GM21515 (cell line): Measurements from ENCODE around the gene ATF7.
"Not testable (repeated sequence)": the region's sequence is repeated elsewhere in the genome, so short reads cannot be mapped to it uniquely, and the experiment has no call there.

Source experiments
- ATAC-seq: cut with Tn5 transposase; IDR thresholded peaks from one replicate; pipeline ENCODE4 v1.9.1; 2021; ENCODE audit not compliant: unreplicated experiment

The ATF7 gene

DNA sequence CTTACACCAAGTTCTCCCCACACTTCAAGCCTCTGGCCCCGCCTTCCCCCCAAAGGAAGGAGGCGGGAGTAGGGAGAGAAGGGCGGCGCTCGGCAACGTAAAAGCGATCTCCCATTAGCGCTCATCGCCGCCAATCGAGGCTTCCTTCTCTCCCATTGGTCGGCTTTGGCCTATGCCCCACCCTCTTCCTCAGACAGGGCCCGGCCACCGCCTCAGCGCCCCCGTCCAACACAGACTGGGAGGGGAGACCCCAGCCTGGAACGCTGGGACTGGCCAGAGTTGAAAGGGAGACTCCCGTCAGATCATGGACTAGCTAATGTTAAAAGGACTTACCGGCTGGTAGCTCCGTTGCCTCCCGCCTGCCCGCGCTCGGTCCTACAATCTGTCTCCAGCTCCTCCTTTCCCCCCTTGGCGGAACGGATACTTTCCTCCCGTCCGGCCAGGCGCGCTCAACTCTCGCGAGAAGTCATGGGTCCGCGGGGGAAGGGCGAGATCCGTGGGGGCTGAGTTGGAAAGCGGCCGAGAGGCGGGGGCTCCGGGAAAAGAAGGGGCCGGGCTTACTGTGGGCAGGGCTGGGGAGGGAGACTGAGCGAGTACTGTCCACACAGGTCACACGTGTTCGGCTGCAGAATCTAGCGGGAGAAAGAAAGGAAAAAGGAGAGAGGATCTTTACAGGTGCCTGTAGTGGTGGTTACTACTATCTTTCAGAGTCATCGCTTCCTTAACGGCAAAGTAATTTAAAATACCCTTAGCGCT, at the start of gene ATF7:
Gene ATF7 (minus strand): TSS at position 437 of the 756 bp plus-strand sequence. CDS start 25,382 bp downstream, outside the sequence.
- peak; percentile 94 for ATAC-seq

DNA sequence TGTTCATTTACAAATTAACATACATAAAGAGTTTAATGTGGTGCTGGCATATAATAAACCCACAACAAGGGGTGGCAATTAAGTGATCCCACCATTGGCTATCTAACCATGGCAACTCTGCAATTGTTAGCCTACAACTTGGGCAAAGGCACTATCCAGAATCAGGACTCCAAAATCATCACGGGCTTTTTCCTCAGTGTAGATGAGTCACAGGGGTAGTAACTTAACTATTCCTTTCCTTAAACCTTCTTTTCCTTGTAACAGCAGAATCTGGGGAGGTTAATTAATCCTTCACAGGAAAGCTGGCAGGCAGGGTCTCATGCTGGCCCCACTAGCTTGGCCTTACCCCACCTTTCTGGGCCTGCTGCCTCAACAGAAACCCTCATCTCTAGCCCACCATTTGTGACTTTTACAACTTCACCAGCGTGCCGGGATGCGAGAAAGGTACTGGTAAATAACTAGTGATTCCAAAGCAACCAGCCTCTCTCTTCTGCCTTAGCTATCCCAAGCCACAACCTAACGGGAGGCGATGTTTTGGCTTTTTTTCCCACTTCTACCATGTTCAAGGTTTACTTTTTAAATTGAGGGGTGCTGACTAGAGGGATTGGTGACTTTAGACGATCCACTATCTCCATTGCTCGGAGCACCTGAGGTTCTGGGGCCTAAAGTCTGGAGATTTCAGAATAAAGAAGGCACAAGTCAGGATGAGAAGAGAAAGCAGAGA, 49.0 kb upstream of the ATF7 start:
- ATAC-seq: no peak

DNA sequence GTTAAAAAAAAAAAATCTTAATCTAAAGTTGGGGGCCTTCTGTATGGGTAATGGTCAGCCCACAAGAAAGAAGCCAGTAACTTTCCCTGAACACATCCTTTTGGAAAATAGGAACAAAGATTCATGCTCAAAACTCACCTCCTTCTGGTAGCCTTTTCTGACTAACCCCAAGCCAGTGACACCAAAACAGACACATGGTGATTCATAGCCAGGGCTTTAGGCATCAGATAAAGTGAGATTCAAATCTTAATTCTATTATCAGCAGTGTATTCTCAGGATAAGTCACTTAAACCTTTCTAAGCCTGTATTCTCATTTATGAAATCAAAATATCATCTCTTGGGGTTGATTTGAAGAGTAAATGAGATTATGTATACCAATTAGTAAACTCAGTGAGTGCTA, 44.8 kb upstream of the ATF7 start:
- ATAC-seq: no peak

DNA sequence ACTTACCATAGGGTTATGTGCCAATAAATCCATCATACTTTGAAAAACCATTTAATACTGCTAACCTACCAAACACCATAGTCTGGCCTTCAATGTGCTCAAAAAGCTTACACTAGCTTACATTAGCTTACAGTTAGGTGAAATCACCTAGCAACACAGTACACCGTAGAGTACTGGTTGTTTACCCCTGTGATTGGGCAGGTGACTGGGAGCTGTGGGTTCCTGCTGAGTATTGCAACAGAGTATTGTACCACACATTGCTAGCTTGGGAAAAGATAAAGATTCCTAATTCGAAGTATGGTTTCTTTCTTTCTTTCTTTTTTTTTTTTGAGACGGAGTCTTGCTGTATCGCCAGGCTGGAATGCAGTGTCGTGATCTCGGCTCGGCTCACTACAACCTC, 44.1 kb upstream of the ATF7 start:
- no peak for ATAC-seq

DNA sequence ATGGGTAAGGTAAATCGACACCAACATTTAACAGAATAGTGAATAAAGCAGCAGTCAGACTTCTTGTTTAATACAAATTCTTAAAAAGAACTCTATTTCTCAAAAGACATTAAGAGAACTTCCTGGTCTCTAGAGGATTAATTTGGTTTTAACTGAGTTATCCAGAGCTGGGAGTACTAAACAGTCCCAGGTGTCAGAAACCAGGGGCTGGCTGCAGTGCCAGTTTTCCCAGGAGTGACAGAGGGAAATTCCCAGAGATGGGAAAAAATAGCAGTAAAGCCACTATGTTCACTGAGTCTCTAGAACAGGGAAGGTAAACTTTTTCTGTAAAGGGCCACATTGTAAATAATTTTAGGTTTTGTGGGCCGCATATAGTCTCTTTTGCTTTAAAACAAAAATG, 40.9 kb upstream of the ATF7 start:
- ATAC-seq: no peak

- ATAC-seq: no peak
These were observed 38.8 kb upstream of the ATF7 start for GRCh38 chr12:53664936-53665335.

DNA sequence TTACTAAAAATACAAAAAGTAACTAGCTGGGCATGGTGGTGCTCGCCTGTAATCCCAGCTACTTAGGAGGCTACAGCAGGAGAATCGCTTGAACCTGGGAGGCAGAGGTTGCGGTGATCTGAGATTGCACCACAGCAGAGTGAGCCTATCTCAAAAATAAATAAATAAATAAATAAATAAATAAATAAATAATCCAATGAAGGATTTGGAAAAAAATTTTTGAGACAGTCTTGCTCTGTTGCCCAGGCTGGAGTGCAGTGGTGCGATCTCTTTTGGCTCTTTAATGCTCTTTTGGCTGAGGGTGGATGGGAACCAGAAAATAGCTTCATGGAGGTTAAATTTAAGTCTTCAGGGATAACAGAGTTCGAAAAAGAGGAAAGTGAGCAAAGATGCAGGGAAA, 38.0 kb upstream of the ATF7 start:
- no peak for ATAC-seq

- ATAC-seq: no peak
These were observed 33.9 kb upstream of the ATF7 start for GRCh38 chr12:53660041-53660440.

DNA sequence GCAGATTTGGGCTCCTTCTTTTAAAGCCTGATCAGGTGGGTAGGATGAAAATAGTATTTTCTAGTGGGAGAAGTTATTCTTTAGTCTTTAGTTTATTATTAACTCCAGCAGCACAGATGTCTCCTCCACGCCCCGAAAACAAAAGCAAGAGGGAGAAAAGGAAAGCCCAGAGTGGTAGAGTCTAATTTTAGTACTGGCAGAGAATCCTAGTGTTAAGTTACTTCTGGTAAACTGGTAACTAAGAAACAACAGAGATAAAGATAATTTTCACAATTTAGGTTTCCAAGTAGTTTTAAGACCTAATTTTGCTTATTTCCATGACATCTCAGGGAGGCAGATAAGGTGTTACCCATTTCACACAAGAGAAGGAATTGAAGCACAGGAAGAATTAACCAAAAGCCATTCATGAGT, 33.4 kb upstream of the ATF7 start:
- no peak for ATAC-seq

- ATAC-seq: no peak
These were observed 32.9 kb upstream of the ATF7 start for GRCh38 chr12:53659011-53659551.

DNA sequence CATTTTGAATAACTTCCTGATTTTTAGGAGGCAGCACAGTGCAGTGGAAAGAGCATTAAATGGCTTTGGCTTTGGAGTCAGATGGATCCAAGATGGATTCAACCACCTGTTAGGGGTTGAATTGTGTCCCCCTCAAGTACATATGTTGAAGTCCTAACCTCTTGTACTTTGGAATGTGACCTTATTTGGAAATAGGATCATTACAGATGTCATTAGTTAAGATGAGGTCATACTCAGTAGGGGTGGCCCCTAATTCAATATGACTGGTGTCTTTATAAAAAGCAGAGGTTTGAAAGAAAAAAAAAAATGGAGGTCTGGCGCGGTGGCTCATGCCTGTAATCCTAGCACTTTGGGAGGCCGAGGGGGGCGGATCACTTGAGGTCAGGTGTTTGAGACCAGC, 30.9 kb upstream of the ATF7 start:
- ATAC-seq: no peak

GRCh38 chr12:53653595-53653994, 27.4 kb upstream of the ATF7 start:
- no peak for ATAC-seq

- no peak for ATAC-seq
These were observed 26.2 kb upstream of the ATF7 start for GRCh38 chr12:53652366-53652765.

DNA sequence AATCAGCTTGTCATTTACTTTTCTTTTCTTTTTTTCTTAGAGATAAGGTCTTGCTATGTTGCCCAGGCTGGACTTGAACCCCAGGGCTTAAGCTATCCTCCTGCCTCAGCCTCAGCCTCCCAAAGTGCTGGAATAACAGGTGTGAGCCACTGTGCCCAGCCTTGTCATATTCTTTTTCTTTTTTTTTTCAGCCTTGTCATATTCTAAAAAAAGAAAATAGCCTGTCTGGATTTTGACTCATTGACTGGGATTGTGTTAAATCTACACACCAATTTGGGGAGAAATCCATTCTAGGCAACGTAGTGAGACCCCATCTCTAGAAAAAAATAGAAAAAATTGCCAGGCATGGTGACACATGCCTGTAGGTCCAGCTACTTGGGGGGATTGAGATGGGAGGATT, 25.6 kb upstream of the ATF7 start:
- ATAC-seq: no peak

- not testable (repeated sequence) for ATAC-seq
These were observed 20.1 kb upstream of the ATF7 start for GRCh38 chr12:53646300-53646699.

DNA sequence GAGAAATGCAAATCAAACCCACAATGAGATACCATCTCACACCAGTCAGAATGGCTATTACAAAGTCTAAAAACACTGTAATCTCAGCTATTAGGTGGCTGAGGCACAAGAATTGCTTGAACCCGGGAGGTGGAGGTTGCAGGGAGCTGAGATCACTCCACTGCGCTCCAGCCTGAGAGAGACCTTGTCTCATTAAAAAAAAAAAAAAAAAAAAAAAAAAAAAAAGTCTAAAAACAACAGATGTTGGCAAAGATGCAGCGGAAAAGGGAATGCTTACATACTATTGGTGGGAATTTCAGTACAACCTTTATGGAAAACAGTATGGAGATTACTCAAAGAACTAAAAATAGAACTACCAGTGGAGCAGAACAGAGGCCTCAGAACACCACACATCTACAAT, 19.0 kb upstream of the ATF7 start:
- ATAC-seq: no peak

GRCh38 chr12:53644133-53644532, 18.0 kb upstream of the ATF7 start:
- no peak for ATAC-seq

GRCh38 chr12:53643232-53643979, 17.2 kb upstream of the ATF7 start:
- ATAC-seq: no peak

DNA sequence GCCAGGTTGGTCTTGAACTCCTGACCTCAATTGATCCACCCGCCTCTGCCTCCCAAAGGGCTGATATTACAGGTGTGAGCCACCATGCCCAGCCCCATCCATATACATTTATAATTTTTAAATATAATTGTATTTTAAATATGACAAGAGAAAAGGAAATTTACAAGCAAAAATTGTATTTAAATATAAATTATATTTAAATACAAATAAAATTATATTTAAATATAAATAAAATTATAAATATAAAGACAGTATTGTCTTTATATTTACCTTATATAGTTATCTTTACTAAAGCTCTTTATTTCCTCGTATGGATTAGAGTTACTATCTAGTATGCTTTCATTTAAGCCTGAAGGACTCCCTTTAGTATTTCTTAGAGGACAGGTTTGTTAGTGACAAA, 11.9 kb upstream of the ATF7 start:
- no peak for ATAC-seq

DNA sequence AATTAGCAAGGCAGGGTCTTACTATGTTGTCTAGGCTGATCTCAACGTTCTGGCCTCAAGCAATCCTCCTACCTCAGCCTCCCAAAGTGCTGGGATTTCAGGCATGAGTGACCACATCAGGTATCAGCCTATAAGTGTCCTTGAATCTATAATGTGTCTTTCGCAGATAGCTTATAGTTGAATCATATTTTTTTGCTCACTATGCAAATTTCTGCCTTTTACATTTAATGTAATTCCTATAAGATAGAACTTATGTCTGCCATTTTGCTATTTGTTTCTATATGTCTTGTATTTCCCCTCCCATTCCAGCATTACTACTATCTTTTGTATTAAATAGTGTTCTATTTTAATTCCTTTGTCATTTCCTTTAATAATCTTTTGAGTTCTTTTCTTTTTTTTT, 10.5 kb upstream of the ATF7 start:
- ATAC-seq: no peak

GRCh38 chr12:53635708-53636107, 9.5 kb upstream of the ATF7 start:
- not testable (repeated sequence) for ATAC-seq

- no peak for ATAC-seq
These were observed 5.5 kb upstream of the ATF7 start for GRCh38 chr12:53631721-53632120.
